ENCODE data around the gene IRF2.

Gene IRF2

GRCh38 chr4:184474263-184475095 is at the start of gene IRF2:
TSS of gene IRF2 (minus strand) at chr4:184474550. CDS start at chr4:184429064, 45,486 bp downstream.
- peak; percentile 94 for DNase-seq

- DNase-seq, result no peak
These were observed 41.3 kb upstream of the IRF2 start for GRCh38 chr4:184515606-184516005.

- peak; percentile 81 for DNase-seq
These were observed 40.0 kb upstream of the IRF2 start for GRCh38 chr4:184514121-184514988.

GRCh38 chr4:184513802-184514120 is 39.4 kb upstream of the IRF2 start:
- DNase-seq, result no peak

- DNase-seq, result no peak
These were observed 36.8 kb upstream of the IRF2 start for GRCh38 chr4:184511156-184511555.

DNA sequence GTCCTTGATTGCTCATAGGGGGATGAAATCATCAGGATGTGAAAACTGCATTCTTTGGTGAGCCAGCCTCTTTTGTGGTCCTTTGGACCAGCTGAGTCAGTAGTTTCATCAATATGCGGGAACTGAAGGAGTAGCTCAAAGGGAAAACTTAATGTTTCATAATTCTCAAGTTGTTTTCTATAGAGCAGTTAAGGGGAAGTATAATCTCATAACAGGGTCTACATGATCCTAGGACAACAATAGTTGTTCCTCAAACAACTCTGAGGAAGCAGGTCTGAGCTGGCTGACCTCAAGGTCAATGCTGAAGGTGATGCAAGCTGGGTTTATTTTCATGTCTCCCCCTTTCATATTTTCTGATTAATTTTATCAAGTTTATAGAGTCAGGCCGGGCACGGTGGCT is 36.1 kb upstream of the IRF2 start:
- DNase-seq, result no peak

GRCh38 chr4:184506527-184507121 is 32.3 kb upstream of the IRF2 start:
- no peak for DNase-seq

- DNase-seq, result no peak
These were observed 30.0 kb upstream of the IRF2 start for GRCh38 chr4:184504385-184504784.

DNA sequence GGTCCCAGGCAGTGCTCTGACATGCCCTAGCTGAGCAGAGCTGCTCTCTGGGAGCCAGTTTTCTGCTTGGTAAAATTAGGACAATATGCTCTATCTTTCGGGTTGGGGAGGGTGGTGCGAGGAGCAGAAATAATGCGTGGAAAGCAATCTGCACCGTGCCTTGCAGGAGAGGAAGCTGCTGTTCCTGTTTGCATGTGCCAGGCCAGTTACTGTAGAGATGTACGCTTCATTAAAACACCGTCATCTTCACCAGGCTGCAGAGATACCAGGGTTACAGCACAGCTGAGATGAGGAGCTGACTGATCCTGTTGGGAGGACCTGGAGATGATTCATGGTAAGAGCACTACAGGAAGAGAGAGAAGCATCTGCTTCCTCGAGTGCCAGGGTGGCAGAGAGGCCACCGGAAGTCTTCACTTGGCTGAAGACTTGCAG is 29.5 kb upstream of the IRF2 start:
- no peak for DNase-seq

- no peak for DNase-seq
These were observed 26.6 kb upstream of the IRF2 start for GRCh38 chr4:184500748-184501589.

DNA sequence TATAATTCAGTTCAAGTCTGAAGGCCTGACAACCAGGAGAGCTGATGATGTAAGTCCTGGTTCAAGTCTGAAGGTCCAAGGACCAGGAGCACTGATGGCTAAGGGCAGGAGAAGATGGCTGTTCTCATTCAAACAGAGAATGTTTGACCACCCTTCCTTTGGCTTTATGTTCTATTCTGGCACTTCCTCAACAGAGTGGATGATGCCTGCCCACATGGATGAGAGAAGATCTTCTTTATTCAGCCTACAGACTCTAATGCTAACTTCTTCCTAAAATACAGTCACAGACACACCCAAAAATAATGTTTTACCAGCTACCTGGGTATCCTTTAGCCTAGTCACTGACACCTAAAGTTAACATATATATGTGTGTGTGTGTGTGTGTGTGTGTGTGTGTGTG is 25.6 kb upstream of the IRF2 start:
- no peak for DNase-seq

DNA sequence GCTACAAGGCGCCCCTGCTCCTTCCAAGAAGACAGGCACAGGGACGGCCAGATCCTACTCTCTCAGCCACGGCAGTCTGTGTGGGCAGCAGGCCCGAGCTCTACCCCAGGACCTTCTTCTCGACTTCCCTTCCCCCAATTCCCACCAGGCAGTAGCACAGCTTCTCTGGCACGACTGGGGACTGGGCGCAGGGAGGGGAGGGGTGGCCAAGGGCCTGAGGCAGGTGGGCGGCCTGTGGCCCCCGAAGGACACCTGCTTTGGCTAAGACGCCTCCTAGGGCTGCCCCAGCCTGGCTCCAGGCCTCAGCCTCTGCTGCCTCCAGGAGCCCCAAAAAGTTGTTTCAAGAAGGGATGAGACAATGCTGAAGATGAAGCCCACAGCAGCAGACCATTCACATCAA is 24.2 kb upstream of the IRF2 start:
- DNase-seq, result no peak

DNA sequence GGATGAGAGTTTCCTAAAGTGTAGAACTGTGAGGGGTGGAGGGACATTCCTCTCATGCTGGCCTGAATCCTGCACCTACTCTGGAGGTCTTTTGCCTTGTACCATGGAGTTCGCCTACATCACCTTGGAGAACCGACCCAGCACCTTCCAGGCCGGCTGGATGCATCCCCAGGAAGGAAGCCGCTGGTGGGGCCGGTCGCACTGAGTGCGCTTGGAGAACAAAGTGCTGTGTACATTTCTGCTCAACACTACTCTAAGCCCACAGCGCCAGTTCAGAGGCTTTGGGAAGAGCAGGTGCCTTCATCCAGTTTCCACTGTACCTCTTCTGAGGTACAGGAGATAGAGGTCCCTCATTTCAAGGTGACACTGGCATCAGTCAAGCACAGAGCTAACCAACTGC is 15.4 kb upstream of the IRF2 start:
- no peak for DNase-seq

DNA sequence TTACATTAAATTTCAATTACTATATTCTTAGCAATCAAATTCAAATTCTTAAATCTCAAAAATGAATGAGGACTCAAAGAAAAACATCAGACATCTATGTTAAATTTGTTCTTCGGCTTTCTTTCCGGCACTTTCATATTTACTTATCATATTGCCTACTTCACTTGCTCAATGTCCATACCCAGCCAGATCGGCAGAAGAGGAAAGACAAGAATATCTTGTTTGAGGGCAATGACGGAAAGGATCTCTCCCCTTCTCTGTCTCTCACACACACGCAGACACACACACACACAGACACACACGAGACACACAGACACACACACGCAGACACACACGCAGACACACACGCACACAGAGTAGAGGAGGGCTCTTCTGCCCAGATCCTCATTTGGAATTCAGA is 13.2 kb upstream of the IRF2 start:
- no peak for DNase-seq

- DNase-seq, result no peak
These were observed 10.9 kb upstream of the IRF2 start for GRCh38 chr4:184485279-184485678.

- DNase-seq, result no peak
These were observed 7.2 kb upstream of the IRF2 start for GRCh38 chr4:184481544-184481943.

DNA sequence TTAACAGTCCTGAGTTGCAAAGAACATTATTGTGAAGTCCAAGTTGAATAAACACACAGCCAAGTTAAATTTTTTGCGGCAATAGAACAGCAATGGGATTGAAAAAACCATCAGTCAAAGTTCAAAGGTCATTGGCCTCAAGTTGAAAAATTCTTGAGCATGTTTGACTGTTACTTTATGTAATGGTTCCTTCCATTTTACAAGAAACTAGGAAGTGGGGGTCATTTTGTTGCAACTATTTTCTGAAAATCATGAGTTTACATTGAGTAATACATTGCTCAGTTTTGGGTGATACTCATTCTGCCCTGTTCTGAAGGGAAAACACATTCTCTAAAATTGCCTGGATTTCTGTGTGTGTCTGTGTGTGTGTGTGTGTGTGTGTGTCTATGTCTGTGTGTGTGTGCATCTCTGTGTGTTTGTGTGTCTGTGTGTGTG is 5.2 kb upstream of the IRF2 start:
- no peak for DNase-seq

DNA sequence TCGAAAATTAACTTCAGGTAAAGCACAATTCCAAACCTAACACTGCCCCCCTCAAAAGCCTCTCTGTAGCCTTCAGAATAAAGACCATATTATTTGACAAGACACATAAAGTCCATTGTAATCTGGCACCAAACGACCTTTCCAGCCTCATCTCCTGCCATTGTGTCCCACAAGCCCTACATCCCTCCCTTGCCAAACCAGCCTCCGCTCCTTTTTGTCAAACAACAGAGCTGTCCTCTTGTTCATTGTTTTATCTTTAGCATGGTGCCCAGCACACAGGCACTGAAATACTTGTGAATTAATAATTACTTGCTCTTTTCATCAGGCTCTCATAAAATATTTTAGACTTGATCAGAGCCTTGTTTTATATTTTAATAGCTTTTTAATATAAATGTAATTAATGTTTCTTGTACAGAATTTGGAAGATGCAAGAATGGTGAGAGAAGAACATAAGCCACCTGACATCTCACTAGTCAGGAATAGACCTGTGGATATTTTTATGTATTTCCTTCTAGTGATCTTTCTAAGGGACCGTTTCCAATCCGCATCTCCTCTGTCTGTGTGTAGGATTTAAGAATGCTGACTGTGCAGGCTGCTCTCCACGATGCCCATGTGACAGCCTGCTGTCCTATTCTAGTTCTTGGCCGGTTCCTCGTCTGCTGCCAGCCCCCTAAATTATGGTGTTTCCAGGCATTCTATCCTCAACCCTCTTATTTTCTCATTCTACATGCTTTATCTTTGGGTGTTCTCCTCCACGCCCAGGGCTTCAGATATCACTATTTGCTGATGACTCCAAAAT is 3.0 kb upstream of the IRF2 start:
- DNase-seq, result no peak

DNA sequence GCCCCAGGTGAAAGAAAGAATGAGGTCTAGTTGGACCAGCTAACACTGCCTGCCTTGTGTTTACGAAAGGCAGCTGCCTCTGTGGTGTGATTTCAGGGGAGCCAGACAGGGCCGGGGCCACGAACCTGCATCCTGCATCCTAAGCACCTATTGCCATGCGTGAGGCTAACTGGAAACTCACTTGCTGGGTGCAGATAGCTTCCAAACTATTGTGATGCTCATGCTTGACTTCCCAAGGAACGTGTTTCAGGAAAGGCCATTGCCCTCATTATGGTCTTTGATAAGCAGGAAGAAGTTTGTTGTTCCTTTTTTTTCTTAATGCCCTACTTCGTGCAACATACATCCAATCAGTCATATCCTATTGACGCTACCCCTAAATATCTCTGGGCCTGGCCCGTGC is 2.3 kb upstream of the IRF2 start:
- peak; percentile 69 for DNase-seq

DNA sequence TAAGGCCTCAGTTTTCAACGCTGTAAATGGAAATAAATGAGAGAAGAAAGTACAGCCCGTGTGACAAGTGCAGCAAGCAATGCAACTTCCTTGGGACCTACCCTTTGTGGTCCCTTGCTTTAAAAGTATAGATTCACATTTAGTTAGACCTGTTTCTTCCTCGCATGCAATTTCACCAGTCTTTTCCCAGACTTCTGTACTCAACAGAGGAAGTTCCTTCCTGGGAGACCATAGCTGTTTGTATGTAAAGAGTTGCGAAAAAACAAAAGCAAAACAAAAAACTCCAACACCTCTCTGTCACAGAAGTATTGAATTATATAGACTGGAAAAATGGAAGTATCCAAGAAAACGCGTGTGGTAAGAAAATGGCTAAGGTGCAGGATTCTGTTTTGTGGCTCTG is 1.1 kb upstream of the IRF2 start:
- no peak for DNase-seq

DNA sequence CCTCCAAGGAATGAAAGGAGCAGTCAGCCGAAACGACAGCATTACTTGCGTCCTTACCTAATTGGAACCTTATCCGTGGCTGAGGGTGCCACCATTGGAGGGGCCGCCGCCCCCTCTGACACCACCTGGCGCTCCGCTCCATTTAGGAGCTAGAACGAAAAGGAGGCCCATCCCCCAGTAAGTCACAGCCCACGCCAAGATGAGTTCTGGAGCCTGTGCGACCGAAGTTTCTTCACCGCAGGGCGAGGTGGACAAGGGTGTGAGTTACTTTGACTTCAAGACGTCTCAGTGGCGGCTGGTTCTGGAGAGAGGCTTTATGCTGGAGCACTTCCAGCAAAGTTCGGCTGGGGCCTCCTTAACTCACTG is 729 bp upstream of the IRF2 start:
- DNase-seq, result peak; percentile 81

All from activated CD8-positive, alpha-beta memory T cell treated with anti-CD3 and anti-CD28 coated beads, Interleukin-2, amount 50 U/mL, for 48 hours (primary cell).